HAP-1 (cell line): Measurements from ENCODE around the gene STON1.
"Not testable (repeated sequence)": the region's sequence is repeated elsewhere in the genome, so short reads cannot be mapped to it uniquely, and the experiment has no call there.

Experiments used
- DNase-seq, 2 experiments: peaks; one replicate each; pipeline ENCODE4 v3.0.0-alpha.2; 2016 to 2020; ENCODE audit warnings: low spot score in 2 of 2
- H3K27me3 ChIP-seq: fragments of 250-450 bp; sonication (Bioruptor Pico); 2 replicates; pipeline ENCODE4 v1.5.1; 2020; ENCODE audit warnings: low read depth, mild to moderate bottlenecking, moderate library complexity
- H3K36me3 ChIP-seq: fragments of 250-450 bp; sonication (Bioruptor Pico); replicated peaks from 2 replicates; pipeline ENCODE4 v1.5.1; 2020; ENCODE audit warnings: mild to moderate bottlenecking
- H3K4me1 ChIP-seq: fragments of 250-450 bp; sonication (Bioruptor Pico); 2 replicates; pipeline ENCODE4 v1.5.1; 2020; ENCODE audit warnings: mild to moderate bottlenecking
- H3K4me3 ChIP-seq: fragments of 250-450 bp; sonication (Bioruptor Pico); 2 replicates; pipeline ENCODE4 v1.5.1; 2020; ENCODE audit warnings: mild to moderate bottlenecking, moderate library complexity
- H3K9me3 ChIP-seq: fragments of 250-450 bp; sonication (Bioruptor Pico); 2 replicates; pipeline ENCODE4 v1.5.1; 2020; ENCODE audit warnings: mild to moderate bottlenecking, moderate library complexity
- in situ Hi-C: fragments of 300-500 bp; cut with MboI; formaldehyde crosslinking; loops from 3 replicates; pipeline ENCODE4 v1.14.3; 2020; ENCODE audit warnings: low sequenced_read_pairs, inconsistent platforms, mixed read lengths

STON1 gene

GRCh38 chr2:48534781-48535180, 4.8 kb downstream of the STON1 start:
- Histone ChIP-seq H3K4me3 (no peak overlapping the region), H3K9me3 (no peaks in the 10 kb centered on the region), H3K27me3 (no peaks in the 10 kb centered on the region), H3K36me3 (no peaks in the 10 kb centered on the region), H3K4me1 (peaks cover 6% of the 10 kb centered on the region; the same call in 1 of the 2 replicates)
- in situ Hi-C loops: no loop called here
- DNase-seq: no peak

- in situ Hi-C loops: no loop called here
- H3K9me3 ChIP-seq: no peaks in the 10 kb centered on the region
- H3K27me3 ChIP-seq: no peaks in the 10 kb centered on the region
- no peaks in the 10 kb centered on the region for H3K36me3 ChIP-seq
- no peak overlapping the region for H3K4me3 ChIP-seq
- H3K4me1 ChIP-seq: peaks cover 9% of the 10 kb centered on the region; the same call in 1 of the 2 replicates
- DNase-seq: no peak
Measured at GRCh38 chr2:48540237-48540935, 10.4 kb downstream of the STON1 start.

- H3K27me3 ChIP-seq: no peaks in the 10 kb centered on the region
- H3K4me3 ChIP-seq: no peak overlapping the region
- no peaks in the 10 kb centered on the region for H3K36me3 ChIP-seq
- DNase-seq: no peak
- H3K4me1 ChIP-seq: peaks cover 9% of the 10 kb centered on the region; the same call in 1 of the 2 replicates
- no peaks in the 10 kb centered on the region for H3K9me3 ChIP-seq
- in situ Hi-C loops: no loop called here
Measured at GRCh38 chr2:48541666-48542389, 11.9 kb downstream of the STON1 start.

- no peaks in the 10 kb centered on the region; the same call in 1 of the 2 replicates for H3K36me3 ChIP-seq
- DNase-seq: no peak
- H3K4me1 ChIP-seq: peaks cover 9% of the 10 kb centered on the region; the same call in 1 of the 2 replicates
- H3K27me3 ChIP-seq: no peaks in the 10 kb centered on the region
- H3K9me3 ChIP-seq: no peaks in the 10 kb centered on the region
- in situ Hi-C loops: no loop called here
- H3K4me3 ChIP-seq: no peak overlapping the region
Measured at GRCh38 chr2:48543895-48544294, 13.9 kb downstream of the STON1 start.

- DNase-seq: no peak
- no peaks in the 10 kb centered on the region for H3K9me3 ChIP-seq
Measured at GRCh38 chr2:48545244-48545643, 15.3 kb downstream of the STON1 start.

GRCh38 chr2:48548840-48549239, 18.9 kb downstream of the STON1 start:
- Histone ChIP-seq H3K4me3 (no peak overlapping the region), H3K4me1 (no peaks in the 10 kb centered on the region), H3K27me3 (no peaks in the 10 kb centered on the region), H3K36me3 (no peaks in the 10 kb centered on the region; the same call in 1 of the 2 replicates), H3K9me3 (no peaks in the 10 kb centered on the region)
- in situ Hi-C loops: no loop called here
- no peak for DNase-seq

More at GRCh38 chr2:48545244-48545643, 15.3 kb downstream of the STON1 start:
- in situ Hi-C loops: no loop called here
- Histone ChIP-seq H3K36me3 (no peaks in the 10 kb centered on the region; the same call in 1 of the 2 replicates), H3K4me3 (no peak overlapping the region), H3K4me1 (peaks cover 9% of the 10 kb centered on the region; the same call in 1 of the 2 replicates), H3K27me3 (no peaks in the 10 kb centered on the region)

- no peaks in the 10 kb centered on the region for H3K9me3 ChIP-seq
- H3K36me3 ChIP-seq: no peaks in the 10 kb centered on the region; the same call in 1 of the 2 replicates
- no peak for DNase-seq
- no peak overlapping the region for H3K4me3 ChIP-seq
- no peaks in the 10 kb centered on the region for H3K4me1 ChIP-seq
- in situ Hi-C loops: no loop called here
- no peaks in the 10 kb centered on the region for H3K27me3 ChIP-seq
Measured at GRCh38 chr2:48549972-48550371, 20.0 kb downstream of the STON1 start.

GRCh38 chr2:48551548-48551947, 21.6 kb downstream of the STON1 start:
- no peak for DNase-seq
- Histone ChIP-seq H3K36me3 (no peaks in the 10 kb centered on the region; the same call in 1 of the 2 replicates), H3K4me3 (no peak overlapping the region), H3K9me3 (no peaks in the 10 kb centered on the region), H3K4me1 (no peaks in the 10 kb centered on the region), H3K27me3 (no peaks in the 10 kb centered on the region)
- in situ Hi-C loops: no loop called here

GRCh38 chr2:48555071-48555470, 25.1 kb downstream of the STON1 start:
- in situ Hi-C loops, H3K4me1 ChIP-seq, DNase-seq, H3K27me3 ChIP-seq, H3K9me3 ChIP-seq, H3K36me3 ChIP-seq, H3K4me3 ChIP-seq: not testable (repeated sequence)

- Histone ChIP-seq H3K4me1 (no peaks in the 10 kb centered on the region), H3K27me3 (no peaks in the 10 kb centered on the region), H3K4me3 (no peak overlapping the region), H3K9me3 (no peaks in the 10 kb centered on the region), H3K36me3 (no peaks in the 10 kb centered on the region)
- in situ Hi-C loops: no loop called here
- DNase-seq: no peak
Measured at GRCh38 chr2:48558456-48558855, 28.5 kb downstream of the STON1 start.

- Histone ChIP-seq H3K4me1 (no peaks in the 10 kb centered on the region), H3K27me3 (no peaks in the 10 kb centered on the region), H3K4me3 (no peak overlapping the region), H3K9me3 (no peaks in the 10 kb centered on the region), H3K36me3 (no peaks in the 10 kb centered on the region)
- in situ Hi-C loops: no loop called here
- DNase-seq: no peak
Measured at GRCh38 chr2:48560546-48561209, 30.7 kb downstream of the STON1 start.

- in situ Hi-C loops: no loop called here
- no peaks in the 10 kb centered on the region for H3K9me3 ChIP-seq
- no peaks in the 10 kb centered on the region for H3K36me3 ChIP-seq
- H3K4me1 ChIP-seq: no peaks in the 10 kb centered on the region
- no peaks in the 10 kb centered on the region for H3K27me3 ChIP-seq
- no peak overlapping the region for H3K4me3 ChIP-seq
- no peak for DNase-seq
Measured at GRCh38 chr2:48562281-48562680, 32.3 kb downstream of the STON1 start.

GRCh38 chr2:48566592-48567310, 36.8 kb downstream of the STON1 start:
- Histone ChIP-seq H3K9me3 (no peaks in the 10 kb centered on the region), H3K36me3 (no peaks in the 10 kb centered on the region), H3K4me1 (peaks cover 7% of the 10 kb centered on the region), H3K4me3 (no peak overlapping the region), H3K27me3 (no peaks in the 10 kb centered on the region)
- in situ Hi-C loops: no loop called here
- no peak for DNase-seq
